H9 (cell line): ENCODE measurements around the gene PRPF4. TPM values are rescaled to one million over a fixed set of nuclear protein-coding genes. Genes with fewer than 3 reads are reported as not detected.

Experiments
- DNase-seq: peaks from one replicate; pipeline ENCODE4 v3.0.0-alpha.2; 2017
- H2AFZ ChIP-seq: one replicate; pipeline ENCODE4 v1.6.1; 2013; ENCODE audit warnings: mild to moderate bottlenecking, low read length, control low read depth, moderate library complexity
- H2AK5ac ChIP-seq: 2 replicates; pipeline ENCODE4 v1.6.1; 2013; ENCODE audit warnings: low read length, control low read depth, mixed read lengths; ENCODE audit not compliant: insufficient read length
- H2BK120ac ChIP-seq: one replicate; pipeline ENCODE4 v1.6.1; 2013; ENCODE audit warnings: low read depth, mild to moderate bottlenecking, low read length, control low read depth, inconsistent platforms; ENCODE audit not compliant: poor library complexity, severe bottlenecking
- H2BK12ac ChIP-seq: 2 replicates; pipeline ENCODE4 v1.6.1; 2013; ENCODE audit warnings: low read length, control low read depth, mixed read lengths, low read depth; ENCODE audit not compliant: insufficient read length
- H2BK15ac ChIP-seq: 2 replicates; pipeline ENCODE4 v1.6.1; 2013; ENCODE audit warnings: low read depth, low read length, control low read depth
- H2BK20ac ChIP-seq: one replicate; pipeline ENCODE4 v1.6.1; 2013; ENCODE audit warnings: low read depth, mild to moderate bottlenecking, low read length, control low read depth, inconsistent platforms; ENCODE audit not compliant: poor library complexity, severe bottlenecking
- H2BK5ac ChIP-seq: 2 replicates; pipeline ENCODE4 v1.6.1; 2013; ENCODE audit warnings: low read length, control low read depth, mixed read lengths; ENCODE audit not compliant: insufficient read length
- H3K14ac ChIP-seq: 2 replicates; pipeline ENCODE4 v1.6.1; 2013; ENCODE audit warnings: low read length, control low read depth; ENCODE audit not compliant: insufficient read depth
- H3K18ac ChIP-seq: 2 replicates; pipeline ENCODE4 v1.6.1; 2013; ENCODE audit warnings: low read depth, mild to moderate bottlenecking, mixed read lengths, low read length, control low read depth; ENCODE audit not compliant: insufficient read length
- H3K23ac ChIP-seq: 2 replicates; pipeline ENCODE4 v1.6.1; 2013; ENCODE audit warnings: low read length, control low read depth, mixed read lengths, low read depth; ENCODE audit not compliant: insufficient read length
- H3K23me2 ChIP-seq: 2 replicates; pipeline ENCODE4 v1.6.1; 2013; ENCODE audit warnings: low read depth, mild to moderate bottlenecking, mixed read lengths, low read length, control low read depth; ENCODE audit not compliant: insufficient read length, poor library complexity, severe bottlenecking
- H3K27ac ChIP-seq: 2 replicates; pipeline ENCODE4 v1.5.1; 2013; ENCODE audit warnings: low read length, control low read depth, mixed read lengths, low read depth; ENCODE audit not compliant: insufficient read length
- H3K27me3 ChIP-seq: 2 replicates; pipeline ENCODE4 v1.6.1; 2013; ENCODE audit warnings: low read length, control low read depth, inconsistent platforms; ENCODE audit not compliant: insufficient read depth
- H3K4ac ChIP-seq: 2 replicates; pipeline ENCODE4 v1.6.1; 2013; ENCODE audit warnings: low read depth, mild to moderate bottlenecking, control low read depth, inconsistent platforms, low read length, moderate library complexity
- H3K4me1 ChIP-seq: 2 replicates; pipeline ENCODE4 v1.6.1; 2013; ENCODE audit warnings: low read length, control low read depth, inconsistent platforms; ENCODE audit not compliant: insufficient read depth
- H3K4me2 ChIP-seq: 2 replicates; pipeline ENCODE4 v1.6.1; 2013; ENCODE audit warnings: low read length, control low read depth, mixed read lengths; ENCODE audit not compliant: insufficient read length, insufficient read depth
- H3K56ac ChIP-seq: 2 replicates; pipeline ENCODE4 v1.6.1; 2013; ENCODE audit warnings: low read depth, mild to moderate bottlenecking, mixed read lengths, low read length, control low read depth; ENCODE audit not compliant: insufficient read length
- H3K79me1 ChIP-seq: 2 replicates; pipeline ENCODE4 v1.6.1; 2013; ENCODE audit warnings: low read depth, mild to moderate bottlenecking, moderate library complexity, low read length, control low read depth, inconsistent platforms; ENCODE audit not compliant: insufficient read depth, poor library complexity, severe bottlenecking
- H3K79me2 ChIP-seq: 2 replicates; pipeline ENCODE4 v1.6.1; 2013; ENCODE audit warnings: low read length, control low read depth, inconsistent platforms; ENCODE audit not compliant: insufficient read depth
- H3K9ac ChIP-seq: 2 replicates; pipeline ENCODE4 v1.6.1; 2013; ENCODE audit warnings: low read length, control low read depth, mixed read lengths; ENCODE audit not compliant: insufficient read length; ENCODE audit errors: extremely low read depth
- H3K9me3 ChIP-seq: one replicate; pipeline ENCODE4 v1.6.1; 2013; ENCODE audit warnings: low read depth, low read length, inconsistent platforms; ENCODE audit not compliant: control insufficient read depth
- H3T11ph ChIP-seq: one replicate; pipeline ENCODE4 v1.6.1; 2013; ENCODE audit warnings: mild to moderate bottlenecking, low read length, control low read depth, inconsistent platforms
- H4K20me1 ChIP-seq: one replicate; pipeline ENCODE4 v1.6.1; 2013; ENCODE audit not compliant: control insufficient read depth, insufficient read length, insufficient read depth
- H4K5ac ChIP-seq: 2 replicates; pipeline ENCODE4 v1.6.1; 2013; ENCODE audit warnings: low read depth, mild to moderate bottlenecking, mixed read lengths, low read length, control low read depth; ENCODE audit not compliant: insufficient read length
- H4K8ac ChIP-seq: replicated peaks from 2 replicates; pipeline ENCODE4 v1.6.1; 2013; ENCODE audit warnings: low read length, control low read depth, mixed read lengths, low read depth; ENCODE audit not compliant: insufficient read length
- H4K91ac ChIP-seq: 2 replicates; pipeline ENCODE4 v1.6.1; 2013; ENCODE audit warnings: low read depth, mild to moderate bottlenecking, moderate library complexity, mixed read lengths, low read length, control low read depth; ENCODE audit not compliant: insufficient read length
- H3K27ac Mint-ChIP-seq, 3 experiments: 2 replicates in 2 of 3; 3 replicates in 1 of 3; pipeline ENCODE4 v1.8.0; 2020 to 2021; ENCODE audit warnings: mixed read lengths in 3 of 3, mild to moderate bottlenecking in 1 of 3, moderate library complexity in 1 of 3
- H3K27me3 Mint-ChIP-seq: 2 replicates; pipeline ENCODE4 v1.8.0; 2021; ENCODE audit warnings: low read depth, mild to moderate bottlenecking, moderate library complexity, mixed read lengths
- H3K36me3 Mint-ChIP-seq, 3 experiments: 2 replicates in 2 of 3; 3 replicates in 1 of 3; pipeline ENCODE4 v1.8.0; 2020 to 2021; ENCODE audit warnings: low read depth in 3 of 3, mixed read lengths in 3 of 3; ENCODE audit not compliant: insufficient read depth in 1 of 3
- H3K4me1 Mint-ChIP-seq, 2 experiments: 2 replicates each; pipeline ENCODE4 v1.8.0; 2020; ENCODE audit warnings: mixed read lengths in 2 of 2
- H3K4me3 Mint-ChIP-seq, 2 experiments: 2 replicates in 1 of 2; 3 replicates in 1 of 2; pipeline ENCODE4 v1.8.0; 2020 to 2021; ENCODE audit warnings: mild to moderate bottlenecking in 2 of 2, mixed read lengths in 2 of 2, moderate library complexity in 1 of 2
- H3K9me3 Mint-ChIP-seq, 2 experiments: 2 replicates in 1 of 2; 3 replicates in 1 of 2; pipeline ENCODE4 v1.8.0; 2020; ENCODE audit warnings: mild to moderate bottlenecking in 2 of 2, mixed read lengths in 2 of 2, moderate library complexity in 1 of 2
- CTCF ChIP-seq: fragments of 200-600 bp; sonication (generic); conservative IDR thresholded peaks from 3 replicates; pipeline ENCODE4 v1.8.0; 2021; ENCODE audit warnings: antibody characterized with exemption, mild to moderate bottlenecking
- WGBS: extraction: QIAGEN DNeasy Blood & Tissue Kit; methylation state at CpG from one replicate; pipeline ENCODE4 v1.1.7; 2013; ENCODE audit warnings: missing lambda C conversion rate, low lambda C conversion rate, mixed read lengths; ENCODE audit not compliant: insufficient read length; ENCODE audit errors: extremely low coverage; 5-methylcytosine and 5-hydroxymethylcytosine counted together
- total RNA-seq: library from RNA; stranded (reverse); gene quantifications from 2 replicates; pipeline ENCODE4 v1.2.1, GENCODE V29; 2021

The PRPF4 gene
- total RNA-seq, 1 experiment from 2014 or later, result 49.8 TPM

- DNase-seq, result no peak
- H3K4ac ChIP-seq, result no peak overlapping the region
- H3K27ac ChIP-seq, result no peak overlapping the region
- Mint-ChIP-seq H3K9me3 (no peaks in the 10 kb centered on the region), H3K27ac (no peak overlapping the region), H3K36me3 (no peaks in the 10 kb centered on the region), H3K27me3 (no peaks in the 10 kb centered on the region), H3K4me3 (no peak overlapping the region), H3K4me1 (peaks cover 7 to 18% of the 10 kb centered on the region in 2 experiments; a peak in 3 of 4 replicates)
- no peak for TF ChIP-seq CTCF
- no peak overlapping the region for H3K4me2 ChIP-seq
- H4K20me1 ChIP-seq, result no peaks in the 10 kb centered on the region
- H3K79me2 ChIP-seq, result no peaks in the 10 kb centered on the region
- H2BK12ac ChIP-seq, result no peak overlapping the region
- H2AK5ac ChIP-seq, result no peak overlapping the region
- H3K18ac ChIP-seq, result no peak overlapping the region
- H4K5ac ChIP-seq, result no peak overlapping the region
- H2BK20ac ChIP-seq, result no peak overlapping the region
- no peaks in the 10 kb centered on the region for H3K27me3 ChIP-seq
- H3K4me1 ChIP-seq, result no peaks in the 10 kb centered on the region
- no peak overlapping the region for H3K56ac ChIP-seq
- H2AFZ ChIP-seq, result no peak overlapping the region
- H2BK15ac ChIP-seq, result no peak overlapping the region
- H3K23ac ChIP-seq, result no peak overlapping the region
- H3K9me3 ChIP-seq, result no peaks in the 10 kb centered on the region
- no peak overlapping the region for H2BK120ac ChIP-seq
- no CpG with 5 or more reads among the region's 2 CpGs for WGBS
- no peak overlapping the region for H3T11ph ChIP-seq
- H4K8ac ChIP-seq, result no peak overlapping the region
- H2BK5ac ChIP-seq, result no peak overlapping the region
- no peak overlapping the region for H3K14ac ChIP-seq
- no peaks in the 10 kb centered on the region for H3K79me1 ChIP-seq
- no peaks in the 10 kb centered on the region for H3K23me2 ChIP-seq
- H3K9ac ChIP-seq, result no peak overlapping the region
- no peak overlapping the region for H4K91ac ChIP-seq
These were observed 34.3 kb upstream of the PRPF4 start for GRCh38 chr9:113241161-113241560.
